Natural killer cell (primary cell): Measurements from ENCODE around the gene CD99L2. TPM values are rescaled to one million over a fixed set of nuclear protein-coding genes. Genes with fewer than 3 reads are reported as not detected.

Experiments used
- ATAC-seq, 3 donors: fragments of 150-1000 bp in 2 of 3; fragments of 200-7000 bp in 1 of 3; cut with Tn5 transposase; 1 replicate in 1 of 3; 2 replicates in 2 of 3; pipeline ENCODE4 v1.10.0; 2021; ENCODE audit warnings: mild to moderate bottlenecking in 2 of 3, moderate library complexity in 2 of 3
- DNase-seq, 2 donors: peaks; one replicate each; pipeline versions ENCODE4 v3.0.0 to v3.0.0-alpha.2; 2013 to 2021; ENCODE audit warnings: mixed read lengths in 1 of 2
- H3K27ac ChIP-seq: one replicate; pipeline ENCODE4 v1.5.1; 2013; ENCODE audit warnings: mild to moderate bottlenecking, low read length
- H3K27me3 ChIP-seq: one replicate; pipeline ENCODE4 v1.6.1; 2013; ENCODE audit warnings: low read length; ENCODE audit not compliant: control insufficient read depth, insufficient read depth
- H3K36me3 ChIP-seq: one replicate; pipeline ENCODE4 v1.6.1; 2013; ENCODE audit warnings: low read length; ENCODE audit not compliant: control insufficient read depth, insufficient read depth
- H3K4me1 ChIP-seq: one replicate; pipeline ENCODE4 v1.6.1; 2013; ENCODE audit warnings: low read length; ENCODE audit not compliant: control insufficient read depth, insufficient read depth
- H3K4me3 ChIP-seq: one replicate; pipeline ENCODE4 v1.5.1; 2013; ENCODE audit warnings: low read length
- H3K9me3 ChIP-seq: one replicate; pipeline ENCODE4 v1.6.1; 2013; ENCODE audit warnings: low read length; ENCODE audit not compliant: control insufficient read depth, insufficient read depth
- H3K27ac Mint-ChIP-seq, 2 donors: one replicate each; pipeline ENCODE4 v1.8.0; 2022; ENCODE audit warnings: mild to moderate bottlenecking in 2 of 2, mixed read lengths in 2 of 2, moderate library complexity in 1 of 2
- H3K27me3 Mint-ChIP-seq, 2 donors: one replicate each; pipeline ENCODE4 v1.8.0; 2022; ENCODE audit warnings: low read depth in 2 of 2, mixed read lengths in 2 of 2
- H3K36me3 Mint-ChIP-seq: one replicate; pipeline ENCODE4 v1.8.0; 2022; ENCODE audit warnings: mixed read lengths
- H3K4me1 Mint-ChIP-seq, 2 donors: one replicate each; pipeline ENCODE4 v1.8.0; 2022; ENCODE audit warnings: mixed read lengths in 2 of 2
- H3K4me3 Mint-ChIP-seq: one replicate; pipeline ENCODE4 v1.8.0; 2022; ENCODE audit warnings: mild to moderate bottlenecking, moderate library complexity, mixed read lengths
- H3K9me3 Mint-ChIP-seq, 2 donors: one replicate each; pipeline ENCODE4 v1.8.0; 2022; ENCODE audit warnings: mixed read lengths in 2 of 2
- WGBS: methylation state at CpG from one replicate; pipeline ENCODE4 v1.1.7; 2013; ENCODE audit warnings: missing lambda C conversion rate; ENCODE audit not compliant: insufficient coverage; 5-methylcytosine and 5-hydroxymethylcytosine counted together
- intact Hi-C: fragments of 100-400 bp; cut with micrococcal nuclease; formaldehyde crosslinking; loops from one replicate; pipeline ENCODE4 v1.14.2; 2022
- total RNA-seq, 4 donors: library from RNA; stranded (reverse); fragments of 120-200 nt in 1 of 4; gene quantifications; one replicate each; pipeline versions ENCODE4 v1.2.3 to v1.2.4, GENCODE V29; 2013 to 2022
- TF ChIP-seq, protein P1 (sequence below): fragments of 200-600 bp; IDR thresholded peaks from one replicate; pipeline ENCODE4 v1.8.0; 2022; ENCODE audit warnings: antibody characterized with exemption

The CD99L2 gene
- total RNA-seq, 3 donors from 2014 or later (not counting 1 experiment from before 2014, with no cell fraction given), result 13.1 to 18.0 (median 15.7) TPM

DNA sequence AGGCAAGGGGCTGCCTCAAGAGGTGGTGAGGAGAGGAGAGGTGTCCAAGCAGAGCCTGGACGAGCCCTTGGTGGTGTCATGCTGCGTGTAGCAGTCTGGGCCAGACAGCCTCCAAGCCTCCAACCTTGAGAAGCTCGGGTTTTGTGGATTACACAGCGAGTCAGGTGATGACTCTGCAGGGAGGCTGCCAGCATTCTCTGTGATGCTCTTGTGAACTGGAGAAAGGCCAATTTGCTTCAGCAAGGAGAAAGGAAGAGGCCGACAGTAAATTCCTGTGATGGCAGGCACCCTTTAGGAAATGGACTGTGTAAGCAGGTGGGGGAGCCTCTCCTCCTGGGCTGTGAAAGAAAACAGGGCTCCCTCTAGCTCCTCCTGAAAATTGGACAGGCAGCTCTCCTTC lies 36.0 kb upstream of the CD99L2 start:
- DNase-seq (no peak), ATAC-seq (no peak)
- no peaks in the 10 kb centered on the region for H3K4me1 Mint-ChIP-seq
- no peak overlapping the region for H3K27ac Mint-ChIP-seq
- H3K4me3 Mint-ChIP-seq, result no peak overlapping the region
- Histone ChIP-seq H3K9me3 (no peaks in the 10 kb centered on the region), H3K27ac (no peak overlapping the region), H3K27me3 (no peaks in the 10 kb centered on the region), H3K4me3 (no peak overlapping the region), H3K4me1 (no peaks in the 10 kb centered on the region), H3K36me3 (no peaks in the 10 kb centered on the region)
- no peaks in the 10 kb centered on the region for H3K36me3 Mint-ChIP-seq
- intact Hi-C loops, result no loop called here
- TF ChIP-seq, protein P1, sequence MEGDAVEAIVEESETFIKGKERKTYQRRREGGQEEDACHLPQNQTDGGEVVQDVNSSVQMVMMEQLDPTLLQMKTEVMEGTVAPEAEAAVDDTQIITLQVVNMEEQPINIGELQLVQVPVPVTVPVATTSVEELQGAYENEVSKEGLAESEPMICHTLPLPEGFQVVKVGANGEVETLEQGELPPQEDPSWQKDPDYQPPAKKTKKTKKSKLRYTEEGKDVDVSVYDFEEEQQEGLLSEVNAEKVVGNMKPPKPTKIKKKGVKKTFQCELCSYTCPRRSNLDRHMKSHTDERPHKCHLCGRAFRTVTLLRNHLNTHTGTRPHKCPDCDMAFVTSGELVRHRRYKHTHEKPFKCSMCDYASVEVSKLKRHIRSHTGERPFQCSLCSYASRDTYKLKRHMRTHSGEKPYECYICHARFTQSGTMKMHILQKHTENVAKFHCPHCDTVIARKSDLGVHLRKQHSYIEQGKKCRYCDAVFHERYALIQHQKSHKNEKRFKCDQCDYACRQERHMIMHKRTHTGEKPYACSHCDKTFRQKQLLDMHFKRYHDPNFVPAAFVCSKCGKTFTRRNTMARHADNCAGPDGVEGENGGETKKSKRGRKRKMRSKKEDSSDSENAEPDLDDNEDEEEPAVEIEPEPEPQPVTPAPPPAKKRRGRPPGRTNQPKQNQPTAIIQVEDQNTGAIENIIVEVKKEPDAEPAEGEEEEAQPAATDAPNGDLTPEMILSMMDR, result no peak
- no peaks in the 10 kb centered on the region for H3K9me3 Mint-ChIP-seq
- H3K27me3 Mint-ChIP-seq, result peaks cover 0 to 14% of the 10 kb centered on the region in 2 donors
- WGBS, result 78% methylated on average over 4 of the region's 5 CpGs

DNA sequence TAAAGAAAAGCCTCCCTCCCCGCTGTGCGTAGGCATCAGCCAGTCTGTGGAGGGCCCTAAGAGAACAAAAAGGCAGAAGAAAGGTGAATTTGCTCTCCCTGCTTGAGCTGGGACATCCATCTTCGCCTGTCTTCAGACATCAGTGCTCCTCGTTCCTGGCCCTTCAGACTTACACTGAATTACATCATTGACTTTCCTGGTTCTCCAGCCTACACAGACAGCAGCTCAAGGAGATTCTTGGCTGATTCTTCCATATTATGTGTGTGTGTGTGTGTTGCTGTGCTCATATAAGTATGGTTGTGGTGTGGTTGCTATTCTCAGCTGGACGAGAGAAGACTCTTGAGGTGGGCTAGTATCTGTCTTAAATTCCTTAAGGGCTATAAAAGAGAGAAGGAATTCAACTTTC lies 35.5 kb upstream of the CD99L2 start:
- no peak overlapping the region for H3K4me3 ChIP-seq
- no peaks in the 10 kb centered on the region for H3K27me3 ChIP-seq
- ATAC-seq (no peak), DNase-seq (no peak)
- no peaks in the 10 kb centered on the region for H3K36me3 Mint-ChIP-seq
- TF ChIP-seq, protein P1, result no peak
- no peaks in the 10 kb centered on the region for H3K9me3 Mint-ChIP-seq
- no peaks in the 10 kb centered on the region for H3K9me3 ChIP-seq
- no peaks in the 10 kb centered on the region for H3K4me1 Mint-ChIP-seq
- no peak overlapping the region for H3K27ac ChIP-seq
- no peaks in the 10 kb centered on the region for H3K4me1 ChIP-seq
- no peak overlapping the region for H3K27ac Mint-ChIP-seq
- no peaks in the 10 kb centered on the region for H3K36me3 ChIP-seq
- intact Hi-C loops, result no loop called here
- no peak overlapping the region for H3K4me3 Mint-ChIP-seq
- peaks cover 0 to 14% of the 10 kb centered on the region in 2 donors for H3K27me3 Mint-ChIP-seq
- WGBS, result 92% methylated on average over 4 of the region's 5 CpGs

DNA sequence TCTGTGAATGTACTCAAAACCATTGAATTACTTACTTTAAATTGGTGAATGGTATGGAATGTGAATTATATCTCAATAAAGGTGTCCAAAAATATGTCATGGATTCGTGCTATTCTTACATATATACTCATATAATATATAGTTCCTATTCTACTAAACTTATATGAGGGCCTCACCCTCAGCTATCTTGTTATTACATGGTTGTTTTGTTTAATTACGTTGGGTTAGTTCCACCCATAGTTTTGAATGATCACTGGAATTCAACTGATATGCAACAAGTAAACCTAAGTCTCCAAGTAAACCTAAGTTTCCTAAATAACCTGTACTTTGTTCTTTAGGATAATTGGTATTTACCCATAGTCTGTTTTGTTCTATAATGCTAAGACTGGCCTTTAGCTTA lies 30.6 kb upstream of the CD99L2 start:
- Histone ChIP-seq H3K27me3 (no peaks in the 10 kb centered on the region), H3K4me3 (no peak overlapping the region), H3K36me3 (no peaks in the 10 kb centered on the region), H3K4me1 (no peaks in the 10 kb centered on the region), H3K27ac (no peak overlapping the region), H3K9me3 (no peaks in the 10 kb centered on the region)
- no CpG with 5 or more reads among the region's 2 CpGs for WGBS
- DNase-seq (no peak), ATAC-seq (no peak)
- intact Hi-C loops, result no loop called here
- Mint-ChIP-seq H3K27me3 (peaks cover 0 to 18% of the 10 kb centered on the region in 2 donors), H3K9me3 (no peaks in the 10 kb centered on the region), H3K4me3 (no peak overlapping the region), H3K27ac (no peak overlapping the region), H3K4me1 (no peaks in the 10 kb centered on the region), H3K36me3 (no peaks in the 10 kb centered on the region)
- TF ChIP-seq, protein P1, result no peak

DNA sequence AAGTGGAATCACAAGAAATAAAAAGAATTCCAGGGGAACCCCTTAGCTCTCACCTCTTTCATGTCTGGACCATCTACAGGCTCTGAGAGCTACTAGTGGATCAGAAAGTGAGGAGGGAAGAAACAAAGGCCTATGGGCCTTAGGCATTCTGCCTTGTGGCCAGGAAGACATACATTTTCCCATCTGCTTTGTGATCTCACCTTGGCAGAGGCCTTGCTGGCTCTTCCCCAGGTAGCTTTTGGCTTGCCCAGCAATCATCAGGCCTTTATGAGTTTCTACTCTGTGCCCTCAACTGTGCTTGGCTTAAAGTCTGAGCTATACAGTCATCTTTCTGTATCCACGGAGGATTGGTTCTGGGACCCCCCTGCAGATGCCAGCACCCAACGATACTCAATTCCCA lies 28.3 kb upstream of the CD99L2 start:
- no peaks in the 10 kb centered on the region for H3K36me3 ChIP-seq
- Mint-ChIP-seq H3K9me3 (no peaks in the 10 kb centered on the region), H3K27ac (no peak overlapping the region), H3K4me1 (no peaks in the 10 kb centered on the region), H3K27me3 (peaks cover 0 to 16% of the 10 kb centered on the region in 2 donors), H3K4me3 (no peak overlapping the region), H3K36me3 (no peaks in the 10 kb centered on the region)
- no CpG with 5 or more reads among the region's 2 CpGs for WGBS
- H3K4me3 ChIP-seq, result no peak overlapping the region
- H3K4me1 ChIP-seq, result no peaks in the 10 kb centered on the region
- H3K27me3 ChIP-seq, result no peaks in the 10 kb centered on the region
- ATAC-seq (no peak), DNase-seq (no peak)
- H3K27ac ChIP-seq, result no peak overlapping the region
- H3K9me3 ChIP-seq, result no peaks in the 10 kb centered on the region
- TF ChIP-seq, protein P1, result no peak
- intact Hi-C loops, result no loop called here
